Measurements from ENCODE around the gene WWC2. TPM values are rescaled to one million over a fixed set of nuclear protein-coding genes. Genes with fewer than 3 reads are reported as not detected.

The WWC2 gene
- total RNA-seq, 1 experiment from 2014 or later = 82.8 TPM

GRCh38 chr4:183304067-183304466, 205.0 kb downstream of the WWC2 start:
- peaks cover 8% of the 10 kb centered on the region for H3K36me3 ChIP-seq (ENCODE audit: insufficient read depth, low read length, poor library complexity, severe bottlenecking)
- intact Hi-C loops (cut with micrococcal nuclease; ENCODE audit: unreplicated experiment) = no loop called here
- DNase-seq (ENCODE audit: low spot score) = no peak
- no TSS peak for BruUV-seq (replicated peaks)
- CTCF ChIA-PET = no interaction called here
- H3K4me3 ChIP-seq (ENCODE audit: low read depth, low read length, poor library complexity, severe bottlenecking) = no peak overlapping the region
- no peaks in the 10 kb centered on the region for H3K4me1 ChIP-seq (ENCODE audit: insufficient read depth, low read length, poor library complexity, severe bottlenecking)
- no peaks in the 10 kb centered on the region for H3K27me3 ChIP-seq (replicated peaks; ENCODE audit: insufficient read depth, low read depth, low read length, poor library complexity)
- no peaks in the 10 kb centered on the region for H3K9me3 ChIP-seq (ENCODE audit: low read depth, low read length, poor library complexity, severe bottlenecking)
- TF ChIP-seq CTCF (conservative IDR thresholded peaks at IDR 0.05; ENCODE audit: low read depth, low read length) (no peak), EZH2 (IDR thresholded peaks at IDR 0.05; ENCODE audit: borderline replicate concordance, low read depth, low read length, poor library complexity, severe bottlenecking) (no peak)
- H3K27ac ChIP-seq (ENCODE audit: low read depth, low read length, poor library complexity, severe bottlenecking) = no peak overlapping the region
- POLR2A ChIA-PET (ENCODE audit: low non-redundant PET) = interaction anchor here (0.6 kb wide), 1 partner anchor 101 kb away, joined by 15 read pairs; no protein-coding TSS in a partner anchor

GRCh38 chr4:183304538-183304937, 205.5 kb downstream of the WWC2 start:
- Histone ChIP-seq H3K4me3 (ENCODE audit: low read depth, low read length, poor library complexity, severe bottlenecking) (no peak overlapping the region), H3K9me3 (ENCODE audit: low read depth, low read length, poor library complexity, severe bottlenecking) (no peaks in the 10 kb centered on the region), H3K27me3 (replicated peaks; ENCODE audit: insufficient read depth, low read depth, low read length, poor library complexity) (no peaks in the 10 kb centered on the region), H3K36me3 (ENCODE audit: insufficient read depth, low read length, poor library complexity, severe bottlenecking) (peaks cover 8% of the 10 kb centered on the region), H3K4me1 (ENCODE audit: insufficient read depth, low read length, poor library complexity, severe bottlenecking) (no peaks in the 10 kb centered on the region), H3K27ac (ENCODE audit: low read depth, low read length, poor library complexity, severe bottlenecking) (no peak overlapping the region)
- DNase-seq (ENCODE audit: low spot score) = no peak
- TF ChIP-seq EZH2 (IDR thresholded peaks at IDR 0.05; ENCODE audit: borderline replicate concordance, low read depth, low read length, poor library complexity, severe bottlenecking) = no peak
- no peak for TF ChIP-seq CTCF (conservative IDR thresholded peaks at IDR 0.05; ENCODE audit: low read depth, low read length)
- POLR2A ChIA-PET (ENCODE audit: low non-redundant PET) = no interaction called here
- BruUV-seq (replicated peaks) = no TSS peak
- CTCF ChIA-PET = no interaction called here
- intact Hi-C loops (cut with micrococcal nuclease; ENCODE audit: unreplicated experiment) = no loop called here

- Histone ChIP-seq H3K4me3 (ENCODE audit: low read depth, low read length, poor library complexity, severe bottlenecking) (no peak overlapping the region), H3K27me3 (replicated peaks; ENCODE audit: insufficient read depth, low read depth, low read length, poor library complexity) (no peaks in the 10 kb centered on the region), H3K9me3 (ENCODE audit: low read depth, low read length, poor library complexity, severe bottlenecking) (no peaks in the 10 kb centered on the region), H3K27ac (ENCODE audit: low read depth, low read length, poor library complexity, severe bottlenecking) (no peak overlapping the region), H3K36me3 (ENCODE audit: insufficient read depth, low read length, poor library complexity, severe bottlenecking) (peaks cover 8% of the 10 kb centered on the region), H3K4me1 (ENCODE audit: insufficient read depth, low read length, poor library complexity, severe bottlenecking) (no peaks in the 10 kb centered on the region)
- intact Hi-C loops (cut with micrococcal nuclease; ENCODE audit: unreplicated experiment) = no loop called here
- TF ChIP-seq EZH2 (IDR thresholded peaks at IDR 0.05; ENCODE audit: borderline replicate concordance, low read depth, low read length, poor library complexity, severe bottlenecking) (no peak), CTCF (conservative IDR thresholded peaks at IDR 0.05; ENCODE audit: low read depth, low read length) (no peak)
- ChIA-PET CTCF (no interaction called here), POLR2A (ENCODE audit: low non-redundant PET) (interaction anchor here (0.6 kb wide), 1 partner anchor 21 kb away, joined by 14 read pairs; no protein-coding TSS in a partner anchor)
- DNase-seq (ENCODE audit: low spot score) = no peak
- no TSS peak for BruUV-seq (replicated peaks)
These were observed 207.8 kb downstream of the WWC2 start for GRCh38 chr4:183306811-183307210.
